Tibial artery (tissue), 4 donors: Measurements from ENCODE around the gene CHRD.

Experiments
- DNase-seq, 2 donors: peaks; one replicate each; pipeline ENCODE4 v3.0.0-alpha.2; 2019
- H3K27ac ChIP-seq, 2 donors: fragments of 200-600 bp; sonication (generic) in 1 of 2; 1 replicate in 1 of 2; 2 replicates in 1 of 2; pipeline ENCODE4 v1.5.1; 2018 to 2019; ENCODE audit warnings: mild to moderate bottlenecking in 1 of 2
- H3K27me3 ChIP-seq, 2 donors: fragments of 200-600 bp; sonication (generic) in 1 of 2; one replicate each; pipeline versions ENCODE4 v1.5.1 to v1.6.0; 2016 to 2019
- H3K36me3 ChIP-seq, 3 donors: fragments of 200-600 bp; sonication (generic) in 2 of 3; one replicate each; pipeline ENCODE4 v1.5.1; 2016 to 2019; ENCODE audit warnings: mild to moderate bottlenecking in 2 of 3
- H3K4me1 ChIP-seq, 4 donors: fragments of 200-600 bp; sonication (generic) in 2 of 4; 1 replicate in 3 of 4; 2 replicates in 1 of 4; pipeline ENCODE4 v1.5.1; 2016 to 2019
- H3K4me3 ChIP-seq, 2 donors: fragments of 200-600 bp; sonication (generic) in 1 of 2; 1 replicate in 1 of 2; 2 replicates in 1 of 2; pipeline ENCODE4 v1.5.1; 2018 to 2019; ENCODE audit warnings: mild to moderate bottlenecking in 2 of 2
- H3K9me3 ChIP-seq, 3 donors: fragments of 200-600 bp; sonication (generic) in 1 of 3; one replicate each; pipeline ENCODE4 v1.5.1; 2016 to 2019
- CTCF ChIP-seq, 2 experiments: fragments of 200-600 bp in 1 of 2; fragments of 450-650 bp in 1 of 2; IDR thresholded peaks; one replicate each; pipeline ENCODE4 v1.5.1; 2017 to 2019; ENCODE audit warnings: antibody characterized with exemption in 2 of 2, mild to moderate bottlenecking in 1 of 2, moderate library complexity in 1 of 2
- intact Hi-C: fragments of 100-400 bp; cut with DNase I; formaldehyde crosslinking; loops from one replicate; pipeline ENCODE4 v1.15.0; 2023; ENCODE audit warnings: low total_unique reads

Gene CHRD

GRCh38 chr3:184344579-184345316, 35.1 kb upstream of the CHRD start:
- H3K27ac ChIP-seq = no peak overlapping the region
- H3K9me3 ChIP-seq = no peaks in the 10 kb centered on the region
- H3K4me1 ChIP-seq = peaks cover 0 to 14% (median 1%) of the 10 kb centered on the region in 4 donors
- TF ChIP-seq CTCF (IDR thresholded peaks at IDR 0.05) = no peak
- intact Hi-C loops = no loop called here
- DNase-seq = no peak
- peaks cover 39 to 49% (median 39%) of the 10 kb centered on the region in 3 donors for H3K36me3 ChIP-seq
- H3K4me3 ChIP-seq = no peak overlapping the region
- no peaks in the 10 kb centered on the region for H3K27me3 ChIP-seq

DNA sequence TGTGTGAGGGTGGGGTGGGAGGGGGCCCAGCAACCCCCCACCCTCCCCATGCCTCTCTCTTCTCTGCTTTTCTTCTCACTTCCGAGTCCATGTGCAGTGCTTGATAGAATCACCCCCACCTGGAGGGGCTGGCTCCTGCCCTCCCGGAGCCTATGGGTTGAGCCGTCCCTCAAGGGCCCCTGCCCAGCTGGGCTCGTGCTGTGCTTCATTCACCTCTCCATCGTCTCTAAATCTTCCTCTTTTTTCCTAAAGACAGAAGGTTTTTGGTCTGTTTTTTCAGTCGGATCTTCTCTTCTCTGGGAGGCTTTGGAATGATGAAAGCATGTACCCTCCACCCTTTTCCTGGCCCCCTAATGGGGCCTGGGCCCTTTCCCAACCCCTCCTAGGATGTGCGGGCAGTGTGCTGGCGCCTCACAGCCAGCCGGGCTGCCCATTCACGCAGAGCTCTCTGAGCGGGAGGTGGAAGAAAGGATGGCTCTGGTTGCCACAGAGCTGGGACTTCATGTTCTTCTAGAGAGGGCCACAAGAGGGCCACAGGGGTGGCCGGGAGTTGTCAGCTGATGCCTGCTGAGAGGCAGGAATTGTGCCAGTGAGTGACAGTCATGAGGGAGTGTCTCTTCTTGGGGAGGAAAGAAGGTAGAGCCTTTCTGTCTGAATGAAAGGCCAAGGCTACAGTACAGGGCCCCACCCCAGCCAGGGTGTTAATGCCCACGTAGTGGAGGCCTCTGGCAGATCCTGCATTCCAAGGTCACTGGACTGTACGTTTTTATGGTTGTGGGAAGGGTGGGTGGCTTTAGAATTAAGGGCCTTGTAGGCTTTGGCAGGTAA, 34.3 kb upstream of the CHRD start:
- intact Hi-C loops = no loop called here
- Histone ChIP-seq H3K4me1 (peaks cover 0 to 11% (median 0%) of the 10 kb centered on the region in 4 donors), H3K36me3 (peaks cover 39 to 49% (median 39%) of the 10 kb centered on the region in 3 donors), H3K4me3 (no peak overlapping the region), H3K9me3 (no peaks in the 10 kb centered on the region), H3K27ac (peak overlapping the region; percentile 16 to 21), H3K27me3 (no peaks in the 10 kb centered on the region)
- peak; percentile 39 to 48 for TF ChIP-seq CTCF (IDR thresholded peaks at IDR 0.05)
- DNase-seq = peak; percentile 73 to 82

DNA sequence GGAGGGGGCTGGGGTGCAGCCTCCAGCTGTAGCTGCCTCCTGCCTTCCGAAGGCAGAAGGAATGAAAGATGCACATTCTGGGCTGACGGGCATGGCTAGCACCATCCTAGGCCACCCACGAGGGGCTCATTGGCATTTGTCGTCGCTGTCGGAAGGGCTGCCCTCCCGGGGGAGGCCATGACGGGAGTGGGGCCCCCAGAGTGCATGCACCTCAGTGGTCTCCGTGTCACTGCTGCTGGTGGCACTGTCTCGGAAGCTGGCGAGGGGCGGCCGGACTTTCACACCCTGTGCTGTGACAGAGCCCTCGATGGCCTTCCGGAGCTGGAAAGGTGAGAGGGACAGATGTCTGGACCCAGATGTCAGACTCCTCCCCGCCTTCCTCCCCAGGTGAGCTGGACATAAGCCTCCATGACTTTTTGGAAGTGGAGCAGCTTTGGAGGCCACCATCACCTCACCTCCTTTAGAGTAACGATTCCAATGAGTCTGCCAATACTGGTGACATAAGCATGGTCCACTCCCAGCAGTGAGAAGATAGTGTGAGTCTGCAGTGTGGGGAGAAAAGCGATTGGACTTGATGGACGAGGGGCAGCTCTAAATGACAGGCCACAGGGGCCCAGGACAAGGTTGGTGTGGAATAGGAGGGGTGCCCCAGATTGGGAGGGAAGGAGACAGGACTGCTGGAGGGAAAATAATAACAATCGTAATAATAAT, 33.2 kb upstream of the CHRD start:
- no peaks in the 10 kb centered on the region for H3K9me3 ChIP-seq
- H3K36me3 ChIP-seq = peaks cover 34 to 46% (median 35%) of the 10 kb centered on the region in 3 donors
- no peak overlapping the region for H3K4me3 ChIP-seq
- no peak for DNase-seq
- no peak overlapping the region for H3K27ac ChIP-seq
- TF ChIP-seq CTCF (IDR thresholded peaks at IDR 0.05) = no peak
- peaks cover 0 to 11% (median 0%) of the 10 kb centered on the region in 4 donors for H3K4me1 ChIP-seq
- intact Hi-C loops = no loop called here
- no peaks in the 10 kb centered on the region for H3K27me3 ChIP-seq

DNA sequence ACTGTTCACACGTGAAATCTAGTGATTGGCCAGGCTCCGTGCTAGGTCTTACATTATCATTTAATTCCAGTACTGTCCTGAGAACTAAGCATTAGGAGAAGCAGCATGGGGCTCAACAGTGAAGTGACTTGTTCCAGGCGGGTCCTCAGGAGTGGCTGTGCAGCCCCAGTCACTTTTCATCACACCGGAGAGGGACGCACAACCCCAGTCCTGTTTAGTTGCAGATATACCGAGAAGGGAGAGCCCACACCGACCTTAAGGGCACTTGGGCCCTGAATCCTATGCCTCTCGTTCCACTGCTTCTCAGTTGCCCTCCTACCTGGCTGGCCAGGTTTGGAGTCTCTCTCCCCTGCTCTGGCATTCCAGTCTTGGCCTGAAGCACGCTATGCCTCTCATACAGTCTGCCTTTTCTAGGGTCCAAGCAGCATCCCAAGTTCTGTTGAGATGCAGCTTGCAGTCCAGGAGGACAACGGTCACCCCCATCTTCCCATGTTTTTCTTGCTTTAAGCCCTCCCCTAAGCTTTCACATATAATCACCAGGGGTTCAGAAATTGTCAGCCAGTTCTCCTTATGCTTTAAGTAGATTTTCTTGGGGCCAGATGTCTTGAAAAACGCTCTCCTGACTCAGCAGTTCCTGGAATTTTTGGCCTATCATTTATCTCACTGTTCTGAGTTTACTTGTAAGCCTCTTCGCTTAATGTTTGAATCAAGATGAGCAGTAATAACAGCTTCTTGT, 32.4 kb upstream of the CHRD start:
- Histone ChIP-seq H3K9me3 (no peaks in the 10 kb centered on the region), H3K27ac (no peak overlapping the region), H3K36me3 (peaks cover 25 to 44% (median 27%) of the 10 kb centered on the region in 3 donors), H3K4me1 (peaks cover 0 to 11% (median 0%) of the 10 kb centered on the region in 4 donors), H3K4me3 (no peak overlapping the region), H3K27me3 (no peaks in the 10 kb centered on the region)
- TF ChIP-seq CTCF (IDR thresholded peaks at IDR 0.05) = no peak
- no peak for DNase-seq
- intact Hi-C loops = no loop called here

DNA sequence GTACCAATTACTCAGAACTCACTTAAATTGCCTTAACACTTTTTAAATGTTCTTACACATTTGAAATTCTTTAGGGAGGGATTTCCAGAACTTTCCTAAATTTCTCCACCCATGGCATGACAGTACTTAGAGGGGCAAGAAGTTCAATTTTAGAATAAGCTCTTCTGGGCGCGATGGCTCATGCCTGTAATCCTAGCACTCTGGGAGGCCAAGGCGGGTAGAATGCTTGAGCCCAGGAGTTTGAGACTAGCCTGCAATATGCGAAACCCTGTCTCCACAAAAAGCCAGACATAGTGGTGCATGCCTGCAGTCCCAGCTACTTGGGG, 31.8 kb upstream of the CHRD start:
- intact Hi-C loops = no loop called here
- DNase-seq = no peak
- H3K27me3 ChIP-seq = no peaks in the 10 kb centered on the region

More for the DNA sequence above, 31.8 kb upstream of the CHRD start:
- peaks cover 20 to 44% (median 22%) of the 10 kb centered on the region in 3 donors for H3K36me3 ChIP-seq
- no peak overlapping the region for H3K4me3 ChIP-seq
- peaks cover 0 to 11% (median 0%) of the 10 kb centered on the region in 4 donors for H3K4me1 ChIP-seq
- no peaks in the 10 kb centered on the region for H3K9me3 ChIP-seq
- H3K27ac ChIP-seq = no peak overlapping the region
- no peak for TF ChIP-seq CTCF (IDR thresholded peaks at IDR 0.05)
